ENCODE results near the gene ITGAX. TPM values are rescaled to one million over a fixed set of nuclear protein-coding genes. Genes with fewer than 3 reads are reported as not detected.

Gene ITGAX
- total and polyA plus RNA-seq, 2 donors (not counting 1 experiment from before 2014, with no cell fraction given): under 0.01 TPM; not detected in 1

DNA sequence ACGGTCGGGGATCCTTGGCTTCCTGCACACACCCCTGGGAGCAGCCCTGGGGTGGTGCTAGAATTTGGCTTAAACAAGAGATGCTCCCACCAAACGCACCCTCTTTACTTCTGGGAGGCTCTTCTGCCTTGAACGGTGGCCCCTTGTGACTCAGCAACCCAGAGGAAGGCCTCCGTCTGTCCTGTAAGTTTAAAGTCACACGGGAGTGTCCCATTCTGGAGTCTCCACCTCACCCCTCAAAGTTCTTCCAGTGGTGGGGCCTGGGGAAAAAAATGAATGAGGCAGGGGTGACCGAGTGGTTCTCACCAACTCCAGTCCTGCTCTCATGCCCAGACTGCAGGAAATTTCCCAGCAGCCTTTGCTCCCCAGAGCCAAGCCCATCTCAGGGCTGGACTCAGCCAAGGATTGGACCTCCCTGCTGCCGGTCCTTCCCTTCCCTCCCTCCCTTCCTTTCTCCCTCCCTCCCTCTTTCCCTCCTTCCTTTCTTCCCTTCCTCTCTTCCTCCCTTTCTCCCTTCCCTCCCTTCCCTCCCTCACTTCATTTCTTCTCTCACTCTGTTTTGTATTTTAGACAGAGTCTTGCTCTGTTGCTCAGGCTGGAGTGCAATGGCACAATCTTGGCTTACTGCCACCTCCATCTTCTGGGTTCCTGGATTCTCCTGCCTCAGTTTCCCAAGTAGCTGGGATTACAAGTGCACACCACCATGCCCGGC is 49.5 kb downstream of the ITGAX start:
- DNase-seq (ENCODE audit: low read depth in 2 of 2): peak in 1 of 2 donors; percentile 4
- Histone ChIP-seq H3K4me3 (replicated peaks in 1 of 4; ENCODE audit: control extremely low read depth in 1 of 4, insufficient read depth in 1 of 4, low read depth in 3 of 4, low read length in 4 of 4) (peak overlapping the region in 1 of 4 experiments; percentile 17), H3K79me2 (ENCODE audit: control insufficient read depth, insufficient read depth, low read length) (no peaks in the 10 kb centered on the region), H3K9me3 (ENCODE audit: control insufficient read depth, insufficient read depth, low read depth, low read length) (no peaks in the 10 kb centered on the region), H3K4me2 (ENCODE audit: extremely low read depth, insufficient read depth, low read length) (no peak overlapping the region), H3K4me1 (ENCODE audit: control insufficient read depth, extremely low read depth, insufficient read depth, low read length) (no peaks in the 10 kb centered on the region), H2AFZ (ENCODE audit: low read length) (no peak overlapping the region), H3K9ac (ENCODE audit: insufficient read depth, low read length) (no peak overlapping the region), H3K36me3 (ENCODE audit: control insufficient read depth, insufficient read depth, low read length) (no peaks in the 10 kb centered on the region), H3K27me3 (ENCODE audit: control insufficient read depth, insufficient read depth, low read length) (no peaks in the 10 kb centered on the region), H3K27ac (ENCODE audit: insufficient read depth, low read length) (no peak overlapping the region), H4K20me1 (ENCODE audit: control insufficient read depth, extremely low read depth, insufficient read depth, low read length) (no peaks in the 10 kb centered on the region)
- TF ChIP-seq, protein P1, sequence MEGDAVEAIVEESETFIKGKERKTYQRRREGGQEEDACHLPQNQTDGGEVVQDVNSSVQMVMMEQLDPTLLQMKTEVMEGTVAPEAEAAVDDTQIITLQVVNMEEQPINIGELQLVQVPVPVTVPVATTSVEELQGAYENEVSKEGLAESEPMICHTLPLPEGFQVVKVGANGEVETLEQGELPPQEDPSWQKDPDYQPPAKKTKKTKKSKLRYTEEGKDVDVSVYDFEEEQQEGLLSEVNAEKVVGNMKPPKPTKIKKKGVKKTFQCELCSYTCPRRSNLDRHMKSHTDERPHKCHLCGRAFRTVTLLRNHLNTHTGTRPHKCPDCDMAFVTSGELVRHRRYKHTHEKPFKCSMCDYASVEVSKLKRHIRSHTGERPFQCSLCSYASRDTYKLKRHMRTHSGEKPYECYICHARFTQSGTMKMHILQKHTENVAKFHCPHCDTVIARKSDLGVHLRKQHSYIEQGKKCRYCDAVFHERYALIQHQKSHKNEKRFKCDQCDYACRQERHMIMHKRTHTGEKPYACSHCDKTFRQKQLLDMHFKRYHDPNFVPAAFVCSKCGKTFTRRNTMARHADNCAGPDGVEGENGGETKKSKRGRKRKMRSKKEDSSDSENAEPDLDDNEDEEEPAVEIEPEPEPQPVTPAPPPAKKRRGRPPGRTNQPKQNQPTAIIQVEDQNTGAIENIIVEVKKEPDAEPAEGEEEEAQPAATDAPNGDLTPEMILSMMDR (conservative IDR thresholded peaks at IDR 0.05 in 1 of 2, IDR thresholded peaks at IDR 0.05 in 1 of 2; ENCODE audit: low read depth in 1 of 2, low read length in 2 of 2): no peak
- no peak for TF ChIP-seq EZH2 (IDR thresholded peaks at IDR 0.05; ENCODE audit: low read length, missing control alignments)

DNA sequence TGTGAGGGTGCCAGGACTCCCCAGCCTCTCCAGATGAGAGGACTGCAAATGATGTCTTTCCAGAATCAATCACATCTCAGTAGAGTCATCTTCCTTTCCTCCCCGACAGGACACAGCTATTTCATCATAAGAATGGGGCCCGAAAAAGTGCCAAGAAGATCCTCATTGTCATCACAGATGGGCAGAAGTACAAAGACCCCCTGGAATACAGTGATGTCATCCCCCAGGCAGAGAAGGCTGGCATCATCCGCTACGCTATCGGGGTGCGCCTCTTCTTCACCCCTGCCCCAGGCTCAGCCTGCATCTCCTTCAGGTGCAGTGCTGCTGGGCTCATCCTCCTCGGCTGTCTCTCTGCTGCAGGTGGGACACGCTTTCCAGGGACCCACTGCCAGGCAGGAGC is 52.4 kb downstream of the ITGAX start:
- Histone ChIP-seq H3K36me3 (ENCODE audit: control insufficient read depth, insufficient read depth, low read length) (no peaks in the 10 kb centered on the region), H2AFZ (ENCODE audit: low read length) (no peak overlapping the region), H3K27ac (ENCODE audit: insufficient read depth, low read length) (no peak overlapping the region), H3K9ac (ENCODE audit: insufficient read depth, low read length) (no peak overlapping the region), H3K79me2 (ENCODE audit: control insufficient read depth, insufficient read depth, low read length) (no peaks in the 10 kb centered on the region), H3K27me3 (ENCODE audit: control insufficient read depth, insufficient read depth, low read length) (no peaks in the 10 kb centered on the region), H3K4me1 (ENCODE audit: control insufficient read depth, extremely low read depth, insufficient read depth, low read length) (no peaks in the 10 kb centered on the region), H3K4me2 (ENCODE audit: extremely low read depth, insufficient read depth, low read length) (no peak overlapping the region), H3K4me3 (replicated peaks in 1 of 4; ENCODE audit: control extremely low read depth in 1 of 4, insufficient read depth in 1 of 4, low read depth in 3 of 4, low read length in 4 of 4) (no peak overlapping the region), H4K20me1 (ENCODE audit: control insufficient read depth, extremely low read depth, insufficient read depth, low read length) (no peaks in the 10 kb centered on the region), H3K9me3 (ENCODE audit: control insufficient read depth, insufficient read depth, low read depth, low read length) (no peaks in the 10 kb centered on the region)
- DNase-seq (ENCODE audit: low read depth in 2 of 2): no peak
- TF ChIP-seq, protein P1 (conservative IDR thresholded peaks at IDR 0.05 in 1 of 2, IDR thresholded peaks at IDR 0.05 in 1 of 2; ENCODE audit: low read depth in 1 of 2, low read length in 2 of 2): no peak
- TF ChIP-seq EZH2 (IDR thresholded peaks at IDR 0.05; ENCODE audit: low read length, missing control alignments): no peak

DNA sequence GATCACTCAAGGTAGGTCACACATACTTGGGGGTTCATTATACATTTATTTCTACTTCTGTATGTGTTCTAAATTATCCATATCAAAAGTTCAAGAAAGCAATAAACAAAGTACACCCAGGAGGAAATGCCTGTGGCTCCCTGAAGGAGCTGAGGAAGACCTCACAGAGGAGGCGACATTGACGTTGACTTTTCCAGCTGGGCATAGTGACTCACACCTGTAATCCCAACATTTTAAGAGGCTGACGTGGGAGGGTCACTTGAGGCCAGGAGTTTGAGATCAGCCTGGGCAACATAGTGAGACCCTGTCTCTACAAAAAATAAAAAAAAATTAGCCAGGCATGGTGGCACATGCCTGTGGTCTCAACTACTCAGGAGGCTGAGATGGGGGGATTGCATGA is 54.5 kb downstream of the ITGAX start:
- H3K27ac ChIP-seq (ENCODE audit: insufficient read depth, low read length): no peak overlapping the region
- no peak overlapping the region for H3K9ac ChIP-seq (ENCODE audit: insufficient read depth, low read length)
- no peak overlapping the region for H3K4me3 ChIP-seq (replicated peaks in 1 of 4; ENCODE audit: control extremely low read depth in 1 of 4, insufficient read depth in 1 of 4, low read depth in 3 of 4, low read length in 4 of 4)
- no peaks in the 10 kb centered on the region for H4K20me1 ChIP-seq (ENCODE audit: control insufficient read depth, extremely low read depth, insufficient read depth, low read length)
- TF ChIP-seq, protein P1 (conservative IDR thresholded peaks at IDR 0.05 in 1 of 2, IDR thresholded peaks at IDR 0.05 in 1 of 2; ENCODE audit: low read depth in 1 of 2, low read length in 2 of 2): no peak
- no peak for TF ChIP-seq EZH2 (IDR thresholded peaks at IDR 0.05; ENCODE audit: low read length, missing control alignments)
- no peaks in the 10 kb centered on the region for H3K79me2 ChIP-seq (ENCODE audit: control insufficient read depth, insufficient read depth, low read length)
- H3K4me1 ChIP-seq (ENCODE audit: control insufficient read depth, extremely low read depth, insufficient read depth, low read length): no peaks in the 10 kb centered on the region
- H3K9me3 ChIP-seq (ENCODE audit: control insufficient read depth, insufficient read depth, low read depth, low read length): no peaks in the 10 kb centered on the region
- no peaks in the 10 kb centered on the region for H3K27me3 ChIP-seq (ENCODE audit: control insufficient read depth, insufficient read depth, low read length)
- H3K36me3 ChIP-seq (ENCODE audit: control insufficient read depth, insufficient read depth, low read length): no peaks in the 10 kb centered on the region
- no peak overlapping the region for H2AFZ ChIP-seq (ENCODE audit: low read length)
- no peak overlapping the region for H3K4me2 ChIP-seq (ENCODE audit: extremely low read depth, insufficient read depth, low read length)
- peak; percentile 2 to 35 for DNase-seq (ENCODE audit: low read depth in 2 of 2)
